ENCODE measurements around the gene HMGN3.

GRCh38 chr6:79208816-79209215, 25.7 kb downstream of the HMGN3 start:
- TF ChIP-seq CTCF (conservative IDR thresholded peaks at IDR 0.05) (no peak), ZFX (IDR thresholded peaks at IDR 0.05) (no peak)

Data from C4-2B (cell line).